HG02973 (cell line): ENCODE data around the gene NOX1.
A peak's percentile ranks its signal among the peaks of the same experiment; 100 is the strongest.
"Not testable (repeated sequence)": the region's sequence is repeated elsewhere in the genome, so short reads cannot be mapped to it uniquely, and the experiment has no call there.

Experiments used
- ATAC-seq: cut with Tn5 transposase; IDR thresholded peaks from one replicate; pipeline ENCODE4 v1.9.1; 2021; ENCODE audit warnings: moderate library complexity; ENCODE audit not compliant: unreplicated experiment

NOX1 gene

DNA sequence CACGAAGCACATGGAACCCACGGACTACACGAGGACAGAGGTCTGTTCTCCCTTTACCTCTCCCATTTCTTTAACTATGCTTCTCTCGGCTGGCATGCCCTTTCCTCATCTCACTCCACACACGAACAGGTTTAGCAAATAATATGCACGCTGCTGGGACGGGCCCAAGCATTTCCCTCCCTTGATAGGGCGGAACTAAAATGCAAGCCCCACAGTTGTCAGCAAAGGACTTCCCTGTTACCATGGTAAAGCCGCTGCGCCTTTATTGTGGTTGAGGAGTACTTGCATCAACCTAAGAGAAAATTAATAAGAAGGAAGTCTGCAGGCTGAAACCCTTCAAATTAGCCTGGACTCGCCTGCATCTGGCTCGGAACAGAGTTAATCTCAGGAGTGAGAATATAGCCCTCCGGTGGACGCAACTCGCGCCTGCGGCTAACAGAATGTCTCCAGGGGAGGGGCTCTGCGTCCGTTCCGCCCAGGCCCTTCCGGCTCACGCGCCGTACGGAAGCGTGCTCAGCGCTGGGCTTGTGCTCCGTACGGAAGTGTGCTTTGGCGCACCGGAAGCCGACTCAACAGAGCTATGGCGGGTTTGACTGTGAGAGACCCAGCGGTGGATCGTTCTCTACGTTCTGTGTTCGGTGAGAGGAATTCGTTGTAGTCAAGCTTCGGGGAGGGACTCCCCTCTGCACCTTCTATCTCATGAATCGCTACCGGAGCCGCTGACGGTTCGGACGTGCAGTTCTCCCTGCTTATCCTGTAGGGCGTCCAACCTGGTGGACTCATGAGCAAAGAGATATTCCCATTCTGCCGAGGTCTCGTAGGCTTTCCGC, 54.1 kb downstream of the NOX1 start, which contains the start of gene CSTF2:
Gene CSTF2, plus strand, starts transcription at position 555 of the 830 bp plus-strand sequence. Its CDS starts 26 bp downstream, at position 581.
- peak; percentile 99 for ATAC-seq

DNA sequence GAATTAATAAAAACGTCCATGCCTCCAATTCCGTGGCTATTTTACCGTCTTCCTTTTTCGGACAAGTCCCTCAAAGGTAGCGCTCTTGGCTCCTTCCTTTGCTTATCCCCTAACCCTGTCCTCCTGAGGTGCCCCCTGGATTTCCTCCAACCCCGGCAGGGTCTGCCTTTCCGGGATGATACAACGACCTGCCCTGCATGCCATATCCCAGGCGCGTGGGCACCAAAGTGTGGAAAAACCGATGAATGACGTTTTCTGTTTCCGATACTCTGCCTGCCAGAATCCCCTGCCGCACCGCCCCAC, 54.7 kb downstream of the NOX1 start:
- no peak for ATAC-seq

DNA sequence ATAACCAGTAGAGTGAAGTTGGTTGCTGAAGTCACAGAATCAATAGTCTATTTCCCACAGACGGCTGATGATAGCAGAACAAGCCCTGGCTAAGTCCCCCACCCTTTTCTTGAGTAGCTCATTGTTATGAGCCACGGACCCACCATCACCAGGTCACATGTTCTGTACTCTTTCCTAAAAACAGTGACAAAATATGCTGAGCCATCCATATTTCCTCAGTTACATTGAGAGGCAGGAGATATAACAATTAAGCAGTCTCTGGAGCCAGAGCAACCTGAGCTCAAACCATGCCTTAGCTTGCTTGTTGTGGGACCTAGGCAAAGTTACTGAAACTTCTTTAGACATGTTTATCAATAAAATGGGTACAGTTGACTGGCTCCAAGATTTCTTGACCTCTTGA, 56.8 kb downstream of the NOX1 start:
- no peak for ATAC-seq

DNA sequence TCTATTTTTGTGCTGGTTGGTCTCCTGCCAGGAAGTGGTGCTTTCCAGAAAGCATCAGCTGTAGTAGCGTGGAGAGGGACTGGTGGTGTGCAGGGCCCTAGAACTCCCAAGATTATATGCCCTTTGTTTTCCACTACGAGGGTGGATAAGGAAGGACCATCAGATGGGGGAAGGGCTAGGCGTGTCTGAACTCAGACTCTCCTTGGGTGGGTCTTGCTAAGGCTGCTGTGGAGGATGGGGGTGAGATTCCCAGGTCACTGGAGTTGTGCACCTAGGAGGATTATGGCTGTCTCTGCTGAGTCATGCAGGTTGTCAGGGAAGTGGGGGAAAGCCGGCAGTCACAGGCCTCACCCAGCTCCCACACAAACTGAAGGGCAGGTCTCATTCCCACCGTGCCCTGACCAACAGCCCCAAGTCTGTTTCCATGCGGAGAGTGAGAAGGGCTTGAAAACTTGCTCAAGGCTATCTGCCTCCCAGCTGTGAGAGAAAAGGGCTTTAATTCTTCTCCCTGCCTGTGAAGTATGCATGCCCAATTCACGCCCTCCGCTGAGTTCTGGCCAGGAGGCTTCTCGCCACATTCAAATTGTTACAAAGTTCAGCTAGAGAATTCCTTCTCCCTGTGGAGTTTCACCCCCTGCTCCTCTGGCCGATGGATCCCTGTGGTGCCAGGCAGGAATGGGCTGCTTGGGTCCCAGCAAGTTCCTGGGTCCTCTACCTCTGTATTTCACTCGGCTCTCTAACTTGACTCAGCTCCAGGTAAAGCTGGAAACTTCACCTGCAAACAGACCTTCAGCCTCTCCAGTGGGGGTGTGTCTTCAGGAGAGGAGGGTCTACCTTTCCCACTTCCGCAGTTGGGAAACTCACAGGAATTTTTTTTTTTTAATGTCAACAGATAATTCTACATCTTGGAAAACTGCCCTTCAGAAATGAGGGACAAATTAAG, 61.7 kb downstream of the NOX1 start:
- no peak for ATAC-seq

DNA sequence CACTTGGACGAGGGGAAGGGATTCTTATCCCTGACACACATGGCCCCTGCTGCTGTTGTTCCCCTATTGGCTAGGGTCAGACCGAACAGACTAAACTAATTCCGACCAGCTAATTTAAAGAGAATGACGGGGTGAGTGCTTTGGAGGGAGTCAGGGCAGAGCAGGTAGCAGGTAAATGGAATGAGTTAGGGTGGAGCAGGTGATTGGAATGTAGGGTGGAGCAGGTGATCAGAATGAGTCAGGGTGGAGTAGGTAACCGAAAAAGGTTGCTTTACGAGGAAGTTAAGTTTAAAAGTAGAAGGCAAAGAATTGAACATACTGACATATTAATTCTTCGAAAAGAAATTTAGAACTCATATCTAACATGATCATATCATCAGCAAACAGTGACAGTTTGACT, 65.9 kb downstream of the NOX1 start:
- ATAC-seq, result not testable (repeated sequence)

DNA sequence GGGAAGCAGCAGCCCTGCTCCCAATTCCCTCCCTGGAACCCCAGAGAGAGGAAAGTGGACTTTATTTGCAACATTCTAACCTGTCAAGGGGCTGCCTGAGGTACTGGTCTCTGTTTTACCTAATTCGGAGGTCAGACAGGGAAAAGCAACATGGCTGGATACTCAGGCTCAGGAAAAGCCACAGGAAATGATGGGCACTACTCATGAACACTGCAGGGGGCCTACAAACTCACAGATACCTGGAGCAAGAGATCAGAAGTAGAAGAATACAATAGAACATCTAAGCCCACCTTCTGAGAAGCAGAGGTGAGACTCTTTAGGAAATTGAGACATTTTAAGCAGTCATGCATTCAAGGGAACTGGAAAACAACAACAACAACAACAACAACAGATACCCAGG, 69.4 kb downstream of the NOX1 start:
- ATAC-seq, result no peak

DNA sequence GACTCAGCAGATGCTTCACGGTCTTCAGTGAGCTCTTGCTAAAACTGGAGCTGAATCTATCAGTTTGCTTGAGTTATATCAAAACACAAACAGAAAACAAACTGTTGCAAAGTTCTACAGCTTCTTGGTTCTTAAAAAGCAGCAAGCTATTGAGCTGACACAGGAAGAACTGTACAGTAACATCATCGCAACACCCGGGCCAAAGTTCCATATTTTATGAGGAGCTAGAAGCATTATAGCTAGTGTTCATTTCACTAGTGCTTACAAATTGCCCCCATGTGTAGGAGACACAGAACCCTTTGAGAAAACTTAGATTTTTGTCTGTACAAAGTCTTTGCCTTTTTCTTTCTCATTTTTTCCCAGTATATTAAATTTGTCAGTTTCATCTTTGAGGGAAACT, 71.3 kb downstream of the NOX1 start:
- no peak for ATAC-seq

DNA sequence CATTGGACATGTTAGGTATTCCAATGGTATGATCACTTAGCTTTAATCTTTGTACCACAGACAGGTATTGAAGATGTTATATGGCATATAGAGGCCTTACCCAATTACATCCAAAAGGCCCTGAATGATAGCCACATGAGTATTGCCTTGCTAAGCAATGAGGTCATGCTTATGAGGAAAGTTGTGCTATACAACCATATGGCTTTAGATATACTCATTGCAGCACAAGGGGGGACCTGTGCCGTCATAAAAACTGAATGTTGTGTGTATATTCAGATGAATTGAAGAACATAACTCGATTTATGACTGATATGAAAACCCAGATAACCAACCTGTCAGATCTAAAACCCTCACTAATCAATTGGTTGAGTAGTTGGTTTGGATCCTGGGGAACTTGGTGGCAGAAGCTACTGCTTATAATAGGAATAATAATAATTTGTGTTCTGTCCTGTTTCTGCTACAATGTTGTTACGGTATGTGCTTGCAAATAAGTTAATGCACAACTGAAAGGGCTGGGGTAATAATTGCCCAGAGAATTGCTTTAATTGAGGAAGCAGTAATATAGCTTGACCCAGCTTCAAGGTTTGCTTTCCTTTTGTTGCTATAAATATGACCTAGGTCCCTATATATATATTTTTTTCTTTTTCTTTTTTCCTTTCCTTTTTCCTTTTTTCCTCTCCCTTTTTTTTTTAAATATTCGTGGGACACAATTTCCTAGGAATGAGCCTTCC, 75.5 kb downstream of the NOX1 start:
- no peak for ATAC-seq

DNA sequence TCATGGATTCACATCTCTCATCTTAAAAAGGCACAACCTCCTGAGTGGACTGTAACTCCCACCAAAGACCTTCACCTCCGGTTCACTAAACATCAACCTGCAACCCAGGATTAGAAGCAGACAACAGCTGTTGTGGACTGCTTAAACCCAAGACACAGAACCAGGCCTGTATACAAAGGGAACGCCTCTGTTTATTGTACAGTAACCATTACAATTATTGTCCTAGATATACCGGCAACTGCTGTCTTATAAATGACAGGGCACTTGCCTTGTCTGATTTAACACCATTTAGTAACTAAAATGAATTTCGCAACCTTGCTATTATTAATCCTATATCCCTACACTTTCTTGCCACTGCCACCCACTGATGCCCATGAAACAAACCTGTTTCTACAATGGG, 76.8 kb downstream of the NOX1 start:
- ATAC-seq, result no peak

DNA sequence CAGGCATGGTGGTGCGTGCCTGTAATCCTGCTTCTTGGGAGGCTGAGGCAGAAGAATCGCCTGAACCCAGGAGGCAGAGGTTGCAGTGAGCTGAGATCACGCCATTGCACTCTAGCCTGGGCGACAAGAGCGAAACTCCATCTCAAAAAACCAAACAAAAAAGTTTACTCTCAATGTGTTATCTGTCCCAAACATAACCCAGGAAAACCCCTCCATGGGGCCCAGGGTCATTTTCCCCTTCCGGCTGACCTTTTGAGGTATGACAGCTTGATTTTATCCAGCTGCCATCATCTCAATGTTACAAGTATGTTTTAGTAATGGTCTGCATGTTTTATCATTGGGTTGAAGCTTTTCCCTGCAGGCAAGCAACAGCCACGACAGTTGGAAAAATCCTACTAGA, 77.8 kb downstream of the NOX1 start:
- not testable (repeated sequence) for ATAC-seq
